Nephron progenitor cell (in vitro differentiated cells): ENCODE measurements around the gene ZNRF3.

Experiments used
- DNase-seq: peaks from one replicate; pipeline ENCODE4 v3.0.0; 2021
- H3K27ac Mint-ChIP-seq: 2 replicates; pipeline ENCODE4 v1.8.0; 2021; ENCODE audit warnings: mild to moderate bottlenecking, moderate library complexity, mixed read lengths
- H3K27me3 Mint-ChIP-seq: 2 replicates; pipeline ENCODE4 v1.8.0; 2021; ENCODE audit warnings: mild to moderate bottlenecking, low read depth, mixed read lengths; ENCODE audit not compliant: poor library complexity
- H3K36me3 Mint-ChIP-seq: 2 replicates; pipeline ENCODE4 v1.8.0; 2021; ENCODE audit warnings: low read depth, mixed read lengths
- H3K4me1 Mint-ChIP-seq: 2 replicates; pipeline ENCODE4 v1.8.0; 2021; ENCODE audit warnings: mixed read lengths
- H3K4me3 Mint-ChIP-seq: 2 replicates; pipeline ENCODE4 v1.8.0; 2021; ENCODE audit warnings: mild to moderate bottlenecking, moderate library complexity, mixed read lengths
- H3K9me3 Mint-ChIP-seq: 2 replicates; pipeline ENCODE4 v1.8.0; 2021; ENCODE audit warnings: mild to moderate bottlenecking, moderate library complexity, mixed read lengths
- CTCF ChIP-seq: fragments of 200-600 bp; sonication (generic); IDR thresholded peaks from 2 replicates; pipeline ENCODE4 v1.5.0; 2021; ENCODE audit warnings: antibody characterized with exemption

Gene ZNRF3

GRCh38 chr22:28995551-28995950 lies 112.2 kb downstream of the ZNRF3 start:
- Mint-ChIP-seq H3K27me3 (no peaks in the 10 kb centered on the region), H3K4me3 (no peak overlapping the region), H3K27ac (no peak overlapping the region), H3K9me3 (no peaks in the 10 kb centered on the region), H3K4me1 (peaks cover 26% of the 10 kb centered on the region), H3K36me3 (peaks cover 66% of the 10 kb centered on the region)
- no peak for TF ChIP-seq CTCF
- DNase-seq: no peak

GRCh38 chr22:28997342-28997741 lies 114.0 kb downstream of the ZNRF3 start:
- DNase-seq: no peak
- Mint-ChIP-seq H3K27ac (peak overlapping the region; percentile 79), H3K27me3 (no peaks in the 10 kb centered on the region), H3K4me1 (peaks cover 35% of the 10 kb centered on the region), H3K4me3 (no peak overlapping the region), H3K36me3 (peaks cover 53% of the 10 kb centered on the region), H3K9me3 (no peaks in the 10 kb centered on the region)
- TF ChIP-seq CTCF: no peak

GRCh38 chr22:28998681-28999080 lies 115.3 kb downstream of the ZNRF3 start:
- Mint-ChIP-seq H3K4me1 (peaks cover 40% of the 10 kb centered on the region), H3K9me3 (no peaks in the 10 kb centered on the region), H3K27ac (peak overlapping the region; percentile 61), H3K27me3 (peaks cover 2% of the 10 kb centered on the region), H3K4me3 (no peak overlapping the region), H3K36me3 (peaks cover 40% of the 10 kb centered on the region)
- DNase-seq: no peak
- TF ChIP-seq CTCF: no peak

- DNase-seq: no peak
- H3K36me3 Mint-ChIP-seq: peaks cover 35% of the 10 kb centered on the region
- H3K27me3 Mint-ChIP-seq: peaks cover 2% of the 10 kb centered on the region
- no peak overlapping the region for H3K4me3 Mint-ChIP-seq
- H3K4me1 Mint-ChIP-seq: peaks cover 48% of the 10 kb centered on the region
- no peaks in the 10 kb centered on the region for H3K9me3 Mint-ChIP-seq
- H3K27ac Mint-ChIP-seq: no peak overlapping the region
- TF ChIP-seq CTCF: no peak
Measured at GRCh38 chr22:28999510-28999909, 116.1 kb downstream of the ZNRF3 start.

- peaks cover 2% of the 10 kb centered on the region for H3K27me3 Mint-ChIP-seq
- no peak for TF ChIP-seq CTCF
- no peaks in the 10 kb centered on the region for H3K9me3 Mint-ChIP-seq
- peaks cover 30% of the 10 kb centered on the region for H3K36me3 Mint-ChIP-seq
- peaks cover 52% of the 10 kb centered on the region for H3K4me1 Mint-ChIP-seq
- H3K4me3 Mint-ChIP-seq: no peak overlapping the region
- H3K27ac Mint-ChIP-seq: no peak overlapping the region
- DNase-seq: no peak
Measured at GRCh38 chr22:28999919-29000556, 116.7 kb downstream of the ZNRF3 start.

GRCh38 chr22:29000641-29001040 lies 117.3 kb downstream of the ZNRF3 start:
- peaks cover 2% of the 10 kb centered on the region for H3K27me3 Mint-ChIP-seq
- no peak overlapping the region for H3K4me3 Mint-ChIP-seq
- H3K9me3 Mint-ChIP-seq: no peaks in the 10 kb centered on the region
- DNase-seq: no peak
- peaks cover 58% of the 10 kb centered on the region for H3K4me1 Mint-ChIP-seq
- H3K36me3 Mint-ChIP-seq: peaks cover 30% of the 10 kb centered on the region
- peak overlapping the region; percentile 89 for H3K27ac Mint-ChIP-seq
- TF ChIP-seq CTCF: no peak
